Adrenal gland (tissue), 12 donors: ENCODE data around the gene CAMK4. TPM values are rescaled to one million over a fixed set of nuclear protein-coding genes. Genes with fewer than 3 reads are reported as not detected.

ENCODE experiments used
- DNase-seq, 7 donors: peaks; one replicate each; pipeline ENCODE4 v3.0.0-alpha.2; 2019 to 2020
- H3K27ac ChIP-seq, 5 donors: fragments of 200-600 bp; sonication (generic) in 4 of 5; 1 replicate in 3 of 5; 2 replicates in 2 of 5; pipeline versions ENCODE4 v1.5.1 to v1.8.0; 2016 to 2020; ENCODE audit warnings: mild to moderate bottlenecking in 1 of 5
- H3K27me3 ChIP-seq: fragments of 200-600 bp; 2 replicates; pipeline ENCODE4 v1.8.0; 2021
- H3K36me3 ChIP-seq, 2 donors: fragments of 200-600 bp; replicated peaks in 1 of 2; 1 replicate in 1 of 2; 2 replicates in 1 of 2; pipeline versions ENCODE4 v1.5.1 to v1.8.0; 2018 to 2022
- H3K4me1 ChIP-seq, 2 donors: fragments of 200-600 bp; replicated peaks in 1 of 2; 1 replicate in 1 of 2; 2 replicates in 1 of 2; pipeline versions ENCODE4 v1.5.1 to v1.8.0; 2018 to 2021
- H3K4me3 ChIP-seq, 4 donors: fragments of 200-600 bp; sonication (generic) in 3 of 4; one replicate each; pipeline ENCODE4 v1.5.1; 2016 to 2018
- H3K9me3 ChIP-seq, 3 donors: fragments of 200-600 bp; sonication (generic) in 1 of 3; replicated peaks in 1 of 3; 1 replicate in 2 of 3; 2 replicates in 1 of 3; pipeline versions ENCODE4 v1.5.1 to v1.8.0; 2016 to 2021
- CTCF ChIP-seq, 6 experiments: fragments of 450-650 bp in 4 of 6; fragments of 200-600 bp in 2 of 6; sonication (generic) in 1 of 6; IDR thresholded peaks; 1 replicate in 5 of 6; 2 replicates in 1 of 6; pipeline versions ENCODE4 v1.5.1 to v1.8.0; 2016 to 2021; ENCODE audit warnings: antibody characterized with exemption in 6 of 6, mild to moderate bottlenecking in 2 of 6, moderate library complexity in 1 of 6
- POLR2A ChIP-seq, 2 donors: fragments of 450-650 bp; IDR thresholded peaks; one replicate each; pipeline ENCODE4 v1.6.1; 2017; ENCODE audit warnings: antibody characterized with exemption in 2 of 2, mild to moderate bottlenecking in 2 of 2, moderate library complexity in 1 of 2
- WGBS, 4 donors: extraction: QIAGEN DNeasy Blood & Tissue Kit in 2 of 4; methylation state at CpG; one replicate each; pipeline versions ENCODE4 v1.1.5 to v1.1.7; 2013 to 2017; 5-methylcytosine and 5-hydroxymethylcytosine counted together
- intact Hi-C, 2 donors: fragments of 100-400 bp; cut with DNase I; formaldehyde crosslinking; loops; one replicate each; pipeline versions ENCODE4 v1.14.1 to v1.15.0; 2022 to 2023
- polyA plus RNA-seq, 3 donors: library from polyadenylated mRNA; stranded (reverse); fragments of 200-250 nt in 2 of 3; fragments of 350-450 nt in 1 of 3; fragmentation: Illumina TruSeq in 1 of 3; extraction: RNeasy Lipid Tissue Mini Kit (QIAGEN cat#74804) in 1 of 3; gene quantifications; one replicate each; pipeline ENCODE4 v1.2.3, GENCODE V29; 2013 to 2014
- total RNA-seq, 9 donors: library from RNA; depleted of rRNA in 4 of 9; stranded (reverse); fragments of >200 nt in 4 of 9; fragments of 120-200 nt in 1 of 9; fragmentation: NEBNext Ultra II Directional in 1 of 9; extraction: Animal tissue kit (Norgen Biotek cat#: 25700) in 1 of 9; gene quantifications; one replicate each; pipeline versions ENCODE4 v1.1.0 to v1.2.4, GENCODE V29; 2013 to 2023
- donor health status: healthy with polysubstance abuse.
- donor health status: Bipolar disorder and iron deficiency.
- donor health status: DM: yes; HTN: yes; CAD: no.
- donor health status: DM: no; HTN: no; CAD: no.
- donor health status: DM: no; HTN: no; CAD: no.
- donor health status: DM: yes; HTN: yes; CAD: no.

Gene CAMK4
- total and polyA plus RNA-seq, 12 donors: 0.06 to 9.2 (median 2.0) TPM

GRCh38 chr5:111294551-111294950 is 70.4 kb downstream of the CAMK4 start:
- TF ChIP-seq POLR2A (IDR thresholded peaks at IDR 0.05) (no peak), CTCF (IDR thresholded peaks at IDR 0.05) (no peak)

DNA sequence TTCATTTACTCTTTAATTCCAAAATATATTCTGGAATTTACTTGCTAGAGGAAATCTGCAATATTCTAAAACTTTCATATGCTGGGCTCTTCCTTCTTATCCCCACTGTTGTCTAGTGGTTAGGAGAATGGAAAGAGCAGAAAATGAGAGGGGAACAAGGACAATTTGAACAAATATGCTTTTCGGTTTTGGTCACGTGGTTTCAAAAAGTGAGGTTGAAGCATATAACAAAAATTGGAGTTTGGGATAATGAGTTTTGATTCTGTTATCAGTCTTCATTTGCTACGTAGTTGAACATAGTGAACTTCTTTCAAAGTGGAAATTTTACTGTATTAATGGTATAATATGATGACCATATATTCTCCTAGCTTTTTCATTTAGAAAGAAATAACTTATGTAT is 71.5 kb downstream of the CAMK4 start:
- no peaks in the 10 kb centered on the region for H3K27me3 ChIP-seq
- H3K9me3 ChIP-seq: no peaks in the 10 kb centered on the region
- no peak overlapping the region for H3K4me3 ChIP-seq
- intact Hi-C loops: no loop called here
- no peaks in the 10 kb centered on the region for H3K36me3 ChIP-seq
- DNase-seq: no peak
- 77 to 85% (median 80%) methylated on average over 3 of the region's 3 CpGs for WGBS, 4 donors
- H3K4me1 ChIP-seq: no peaks in the 10 kb centered on the region
- TF ChIP-seq POLR2A (IDR thresholded peaks at IDR 0.05) (no peak), CTCF (IDR thresholded peaks at IDR 0.05) (no peak)
- H3K27ac ChIP-seq: no peak overlapping the region

More at GRCh38 chr5:111294551-111294950, 70.4 kb downstream of the CAMK4 start:
- no peaks in the 10 kb centered on the region for H3K27me3 ChIP-seq
- intact Hi-C loops: no loop called here
- no peak overlapping the region for H3K27ac ChIP-seq
- H3K4me1 ChIP-seq: no peaks in the 10 kb centered on the region
- H3K36me3 ChIP-seq: no peaks in the 10 kb centered on the region
- no peak for DNase-seq
- no peaks in the 10 kb centered on the region for H3K9me3 ChIP-seq
- no peak overlapping the region for H3K4me3 ChIP-seq

- H3K27me3 ChIP-seq: no peaks in the 10 kb centered on the region
- intact Hi-C loops: no loop called here
- no peaks in the 10 kb centered on the region for H3K9me3 ChIP-seq
- no peak overlapping the region for H3K4me3 ChIP-seq
- TF ChIP-seq POLR2A (IDR thresholded peaks at IDR 0.05) (no peak), CTCF (IDR thresholded peaks at IDR 0.05) (no peak)
- H3K27ac ChIP-seq: no peak overlapping the region
- WGBS, 4 donors: 54 to 73% (median 69%) methylated on average over 3 of the region's 3 CpGs
- H3K4me1 ChIP-seq: no peaks in the 10 kb centered on the region
- no peaks in the 10 kb centered on the region for H3K36me3 ChIP-seq
- no peak for DNase-seq
These were observed 72.4 kb downstream of the CAMK4 start for GRCh38 chr5:111296570-111296969.

GRCh38 chr5:111299067-111299481 is 74.9 kb downstream of the CAMK4 start:
- H3K36me3 ChIP-seq: no peaks in the 10 kb centered on the region
- no peaks in the 10 kb centered on the region for H3K9me3 ChIP-seq
- intact Hi-C loops: no loop called here
- WGBS, 4 donors: 87 to 94% (median 89%) methylated on average over 6 to 7 of the region's 7 CpGs
- H3K27me3 ChIP-seq: no peaks in the 10 kb centered on the region
- no peak overlapping the region for H3K4me3 ChIP-seq
- no peak overlapping the region for H3K27ac ChIP-seq
- DNase-seq: no peak
- H3K4me1 ChIP-seq: no peaks in the 10 kb centered on the region
- TF ChIP-seq POLR2A (IDR thresholded peaks at IDR 0.05) (no peak), CTCF (IDR thresholded peaks at IDR 0.05) (no peak)
